ENCODE data around the gene BCL11A.

The BCL11A gene

DNA sequence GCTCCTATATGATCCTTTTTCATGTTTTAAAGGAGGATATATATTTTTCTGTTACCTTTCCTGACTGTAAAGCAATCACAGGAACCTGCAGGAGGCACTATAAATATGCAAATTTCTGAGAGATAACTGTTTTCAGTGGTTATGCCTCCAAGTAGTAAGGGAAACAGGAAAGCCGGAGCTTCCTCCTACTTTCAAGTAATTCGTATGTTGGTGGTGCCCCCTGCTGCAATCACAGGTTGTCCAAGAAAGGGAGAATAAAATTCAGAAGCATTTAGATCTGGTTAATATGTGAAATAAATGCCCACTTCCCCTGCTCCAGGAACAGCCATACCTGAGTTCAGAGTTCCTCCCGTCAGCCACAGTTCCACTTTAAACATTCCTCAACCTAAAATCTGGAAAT, 12.0 kb upstream of the BCL11A start:
- DNase-seq (ENCODE audit: low read depth in 2 of 2), result peak; percentile 25 to 35
- no peak overlapping the region for H3K4me3 ChIP-seq (replicated peaks in 1 of 2; ENCODE audit: low read depth in 2 of 2, low read length in 2 of 2)
- TF ChIP-seq, protein P1, sequence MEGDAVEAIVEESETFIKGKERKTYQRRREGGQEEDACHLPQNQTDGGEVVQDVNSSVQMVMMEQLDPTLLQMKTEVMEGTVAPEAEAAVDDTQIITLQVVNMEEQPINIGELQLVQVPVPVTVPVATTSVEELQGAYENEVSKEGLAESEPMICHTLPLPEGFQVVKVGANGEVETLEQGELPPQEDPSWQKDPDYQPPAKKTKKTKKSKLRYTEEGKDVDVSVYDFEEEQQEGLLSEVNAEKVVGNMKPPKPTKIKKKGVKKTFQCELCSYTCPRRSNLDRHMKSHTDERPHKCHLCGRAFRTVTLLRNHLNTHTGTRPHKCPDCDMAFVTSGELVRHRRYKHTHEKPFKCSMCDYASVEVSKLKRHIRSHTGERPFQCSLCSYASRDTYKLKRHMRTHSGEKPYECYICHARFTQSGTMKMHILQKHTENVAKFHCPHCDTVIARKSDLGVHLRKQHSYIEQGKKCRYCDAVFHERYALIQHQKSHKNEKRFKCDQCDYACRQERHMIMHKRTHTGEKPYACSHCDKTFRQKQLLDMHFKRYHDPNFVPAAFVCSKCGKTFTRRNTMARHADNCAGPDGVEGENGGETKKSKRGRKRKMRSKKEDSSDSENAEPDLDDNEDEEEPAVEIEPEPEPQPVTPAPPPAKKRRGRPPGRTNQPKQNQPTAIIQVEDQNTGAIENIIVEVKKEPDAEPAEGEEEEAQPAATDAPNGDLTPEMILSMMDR (IDR thresholded peaks at IDR 0.05; ENCODE audit: low read depth, low read length), result no peak

DNA sequence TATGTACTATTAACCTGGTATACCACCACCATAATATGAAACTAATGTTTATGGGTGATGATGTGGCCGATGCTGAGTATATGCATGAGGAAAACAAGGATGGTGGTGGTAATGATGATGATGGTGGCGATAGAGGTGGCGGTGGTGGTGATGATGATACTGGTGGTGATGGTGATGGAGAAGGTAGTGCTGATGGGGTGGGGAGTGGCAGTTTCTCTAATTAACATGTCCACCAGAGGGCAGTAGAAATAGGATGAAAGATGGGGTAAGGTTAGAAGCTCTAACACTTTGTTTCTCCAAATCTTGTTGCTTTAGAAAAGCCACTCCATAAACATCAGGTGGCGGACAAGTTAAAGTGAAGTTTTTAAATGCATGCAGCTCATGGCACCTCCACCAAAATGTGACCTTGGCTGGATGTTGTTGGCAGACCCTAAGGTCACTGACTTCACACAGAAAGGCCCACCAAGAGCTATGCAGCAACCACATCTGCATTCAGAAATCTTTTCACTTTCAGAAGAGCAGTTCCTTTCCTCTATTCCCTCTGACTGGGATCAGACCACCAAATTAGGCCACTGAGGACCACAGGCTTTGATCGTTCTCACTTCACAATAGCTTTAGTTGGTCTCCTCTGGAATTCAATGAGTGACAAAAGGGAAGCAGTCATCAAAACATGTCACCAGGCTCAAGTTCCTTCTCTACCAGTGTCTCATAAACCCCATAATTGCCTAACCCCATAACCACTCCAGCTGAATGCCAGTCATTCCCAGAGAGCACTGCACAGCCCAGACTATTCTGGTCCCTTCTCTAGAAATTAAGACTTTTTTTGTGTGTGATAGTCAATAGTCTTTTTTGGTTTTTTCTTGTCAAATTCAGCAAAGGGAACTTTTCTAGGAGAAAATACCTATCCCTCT, 7.5 kb upstream of the BCL11A start:
- H3K4me3 ChIP-seq (replicated peaks in 1 of 2; ENCODE audit: low read depth in 2 of 2, low read length in 2 of 2), result no peak overlapping the region
- peak; percentile 35 to 43 for DNase-seq (ENCODE audit: low read depth in 2 of 2)
- TF ChIP-seq, protein P1 (IDR thresholded peaks at IDR 0.05; ENCODE audit: low read depth, low read length), result peak; percentile 40

DNA sequence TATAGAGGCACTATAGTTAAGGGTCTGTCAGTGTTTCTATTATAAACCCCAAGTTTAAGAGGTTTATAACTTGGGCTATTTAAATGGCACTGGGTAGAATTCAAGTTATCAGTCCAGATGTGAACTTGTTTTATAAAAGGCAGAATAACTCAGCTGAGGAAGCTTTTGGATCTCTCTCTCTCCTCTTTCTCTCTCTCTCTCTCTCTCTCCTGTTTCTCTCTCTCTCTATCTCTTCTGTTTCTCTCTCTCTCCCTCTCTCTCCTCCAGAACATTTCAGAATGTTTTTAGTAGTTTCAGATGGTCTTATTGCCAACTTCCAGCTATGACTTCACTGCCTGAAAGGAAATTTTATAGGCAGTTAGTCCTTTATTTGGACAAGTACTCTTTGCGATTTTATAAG, 6.4 kb upstream of the BCL11A start:
- TF ChIP-seq, protein P1 (IDR thresholded peaks at IDR 0.05; ENCODE audit: low read depth, low read length), result no peak
- DNase-seq (ENCODE audit: low read depth in 2 of 2), result no peak
- H3K4me3 ChIP-seq (replicated peaks in 1 of 2; ENCODE audit: low read depth in 2 of 2, low read length in 2 of 2), result no peak overlapping the region

DNA sequence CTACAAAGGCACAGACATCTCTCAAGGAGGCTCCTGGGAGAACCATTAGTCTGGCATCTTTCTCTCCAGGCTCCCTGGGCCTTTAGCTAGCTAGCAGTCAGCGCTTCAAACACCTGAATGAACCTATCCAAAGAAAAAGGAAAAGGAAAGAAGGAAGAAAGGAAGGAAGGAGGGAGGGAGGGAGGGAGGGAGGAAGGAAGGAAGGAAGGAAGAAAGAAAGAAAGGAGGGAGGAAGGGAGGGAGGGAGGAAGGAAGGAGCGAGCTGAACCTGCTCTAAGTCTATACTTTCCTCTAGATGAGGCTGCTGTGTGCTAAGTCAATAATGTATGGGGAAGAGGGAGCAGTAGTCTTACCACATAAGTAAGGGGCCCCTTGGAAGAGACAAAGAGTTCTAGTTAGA, 5.1 kb upstream of the BCL11A start:
- no peak overlapping the region for H3K4me3 ChIP-seq (replicated peaks in 1 of 2; ENCODE audit: low read depth in 2 of 2, low read length in 2 of 2)
- no peak for DNase-seq (ENCODE audit: low read depth in 2 of 2)
- TF ChIP-seq, protein P1 (IDR thresholded peaks at IDR 0.05; ENCODE audit: low read depth, low read length), result no peak

DNA sequence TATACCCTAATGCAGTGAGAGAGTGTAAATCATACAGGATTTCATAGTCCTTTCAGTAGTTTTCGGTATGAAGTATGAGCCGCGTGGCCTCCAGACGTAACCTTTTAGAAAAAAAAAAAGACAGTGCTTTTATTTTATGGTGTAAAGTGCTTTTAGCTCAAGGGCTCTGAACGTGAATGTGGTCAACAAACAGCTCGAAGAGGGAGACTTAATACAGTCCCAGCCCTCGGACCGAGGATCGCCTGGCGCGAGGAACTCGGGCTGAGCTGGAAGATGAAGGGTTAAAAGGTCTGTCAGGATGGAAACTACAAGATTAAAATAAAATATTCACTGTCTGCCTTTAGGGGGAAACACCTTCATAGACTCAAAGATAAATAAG, 4.0 kb upstream of the BCL11A start:
- TF ChIP-seq, protein P1 (IDR thresholded peaks at IDR 0.05; ENCODE audit: low read depth, low read length), result no peak
- H3K4me3 ChIP-seq (replicated peaks in 1 of 2; ENCODE audit: low read depth in 2 of 2, low read length in 2 of 2), result no peak overlapping the region
- DNase-seq (ENCODE audit: low read depth in 2 of 2), result no peak

DNA sequence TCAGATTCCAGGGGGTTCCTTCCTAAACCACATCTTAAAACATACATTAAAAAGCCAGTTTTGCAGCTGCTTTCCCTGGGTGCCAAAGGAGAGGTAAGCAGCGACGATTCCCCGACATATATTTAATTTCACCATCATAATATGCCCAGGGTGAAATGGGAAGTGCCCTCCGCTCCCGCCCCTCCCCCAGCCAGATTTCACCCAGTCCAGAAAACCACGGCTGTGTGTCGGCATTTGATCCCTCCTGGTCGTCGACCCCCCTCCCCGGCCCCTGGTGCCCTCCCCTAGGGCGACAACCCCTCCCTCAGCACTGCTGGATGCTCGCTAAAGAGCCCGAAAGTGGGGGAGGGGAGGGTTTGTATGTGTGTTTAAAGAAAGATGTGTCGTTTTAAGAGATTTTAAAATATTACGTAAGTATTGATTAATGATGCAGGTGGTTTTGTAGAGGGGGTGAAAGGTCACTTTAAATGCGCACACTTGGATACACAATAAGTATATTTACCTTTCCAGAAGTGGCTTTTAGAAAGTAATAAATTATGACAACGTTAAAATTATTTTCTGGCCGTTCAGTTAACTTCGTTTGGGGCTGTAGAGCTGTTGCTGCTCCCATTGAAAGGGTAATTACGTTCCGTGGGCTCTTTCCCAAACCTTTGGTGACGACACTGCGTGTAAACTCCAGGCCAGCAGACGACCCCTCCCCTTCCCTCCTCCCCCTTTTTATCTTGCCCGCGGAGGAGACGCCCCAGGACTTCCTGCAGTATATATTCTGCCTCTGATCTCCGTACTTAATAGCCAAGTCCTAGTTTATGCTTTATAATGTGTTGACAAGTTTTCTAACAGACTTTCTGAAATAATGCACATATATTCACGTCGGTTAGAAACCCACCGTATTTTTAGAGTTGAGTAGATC, 3.4 kb upstream of the BCL11A start:
- no peak overlapping the region for H3K4me3 ChIP-seq (replicated peaks in 1 of 2; ENCODE audit: low read depth in 2 of 2, low read length in 2 of 2)
- TF ChIP-seq, protein P1 (IDR thresholded peaks at IDR 0.05; ENCODE audit: low read depth, low read length), result no peak
- DNase-seq (ENCODE audit: low read depth in 2 of 2), result no peak

All from cardiac fibroblast (primary cell).